Measurements from ENCODE around the gene TNFAIP1. TPM values are rescaled to one million over a fixed set of nuclear protein-coding genes. Genes with fewer than 3 reads are reported as not detected.

TNFAIP1 gene
- total RNA-seq, 1 donor from 2014 or later, result 104 TPM

- peaks cover 7% of the 10 kb centered on the region for H3K4me1 Mint-ChIP-seq (ENCODE audit: unreplicated experiment)
- no peak overlapping the region for H3K4me3 Mint-ChIP-seq (ENCODE audit: unreplicated experiment)
- no peak overlapping the region for H3K27ac Mint-ChIP-seq (ENCODE audit: unreplicated experiment)
- H3K27me3 Mint-ChIP-seq (ENCODE audit: unreplicated experiment), result peaks cover 3% of the 10 kb centered on the region
- no peak for DNase-seq (ENCODE audit: low spot score)
- no peak for TF ChIP-seq CTCF (IDR thresholded peaks at IDR 0.05; ENCODE audit: unreplicated experiment)
- H3K36me3 Mint-ChIP-seq (ENCODE audit: low read depth, unreplicated experiment), result peaks cover 17% of the 10 kb centered on the region
- no peaks in the 10 kb centered on the region for H3K9me3 Mint-ChIP-seq (ENCODE audit: unreplicated experiment)
Measured at GRCh38 chr17:28326114-28326513, 9.4 kb upstream of the TNFAIP1 start.

- no peak for TF ChIP-seq CTCF (IDR thresholded peaks at IDR 0.05; ENCODE audit: unreplicated experiment)
- no peak for DNase-seq (ENCODE audit: low spot score)
- Mint-ChIP-seq H3K9me3 (ENCODE audit: unreplicated experiment) (no peaks in the 10 kb centered on the region), H3K36me3 (ENCODE audit: low read depth, unreplicated experiment) (peaks cover 22% of the 10 kb centered on the region), H3K27ac (ENCODE audit: unreplicated experiment) (no peak overlapping the region), H3K4me3 (ENCODE audit: unreplicated experiment) (no peak overlapping the region), H3K4me1 (ENCODE audit: unreplicated experiment) (peaks cover 1% of the 10 kb centered on the region), H3K27me3 (ENCODE audit: unreplicated experiment) (no peaks in the 10 kb centered on the region)
Measured at GRCh38 chr17:28327031-28327607, 8.4 kb upstream of the TNFAIP1 start.

- no peak for DNase-seq (ENCODE audit: low spot score)
- no peaks in the 10 kb centered on the region for H3K9me3 Mint-ChIP-seq (ENCODE audit: unreplicated experiment)
- peaks cover 3% of the 10 kb centered on the region for H3K27me3 Mint-ChIP-seq (ENCODE audit: unreplicated experiment)
- no peak overlapping the region for H3K27ac Mint-ChIP-seq (ENCODE audit: unreplicated experiment)
- TF ChIP-seq CTCF (IDR thresholded peaks at IDR 0.05; ENCODE audit: unreplicated experiment), result no peak
- H3K4me3 Mint-ChIP-seq (ENCODE audit: unreplicated experiment), result no peak overlapping the region
- peaks cover 6% of the 10 kb centered on the region for H3K4me1 Mint-ChIP-seq (ENCODE audit: unreplicated experiment)
- peaks cover 22% of the 10 kb centered on the region for H3K36me3 Mint-ChIP-seq (ENCODE audit: low read depth, unreplicated experiment)
Measured at GRCh38 chr17:28327709-28328108, 7.9 kb upstream of the TNFAIP1 start.

GRCh38 chr17:28328325-28328724 is 7.2 kb upstream of the TNFAIP1 start:
- Mint-ChIP-seq H3K27ac (ENCODE audit: unreplicated experiment) (no peak overlapping the region), H3K27me3 (ENCODE audit: unreplicated experiment) (peaks cover 3% of the 10 kb centered on the region), H3K9me3 (ENCODE audit: unreplicated experiment) (no peaks in the 10 kb centered on the region), H3K36me3 (ENCODE audit: low read depth, unreplicated experiment) (peaks cover 22% of the 10 kb centered on the region), H3K4me3 (ENCODE audit: unreplicated experiment) (no peak overlapping the region), H3K4me1 (ENCODE audit: unreplicated experiment) (peaks cover 13% of the 10 kb centered on the region)
- no peak for DNase-seq (ENCODE audit: low spot score)
- no peak for TF ChIP-seq CTCF (IDR thresholded peaks at IDR 0.05; ENCODE audit: unreplicated experiment)

GRCh38 chr17:28330671-28331070 is 4.9 kb upstream of the TNFAIP1 start:
- Mint-ChIP-seq H3K9me3 (ENCODE audit: unreplicated experiment) (no peaks in the 10 kb centered on the region), H3K4me1 (ENCODE audit: unreplicated experiment) (peaks cover 30% of the 10 kb centered on the region), H3K27ac (ENCODE audit: unreplicated experiment) (no peak overlapping the region), H3K27me3 (ENCODE audit: unreplicated experiment) (peaks cover 11% of the 10 kb centered on the region), H3K4me3 (ENCODE audit: unreplicated experiment) (no peak overlapping the region), H3K36me3 (ENCODE audit: low read depth, unreplicated experiment) (peaks cover 32% of the 10 kb centered on the region)
- no peak for DNase-seq (ENCODE audit: low spot score)
- no peak for TF ChIP-seq CTCF (IDR thresholded peaks at IDR 0.05; ENCODE audit: unreplicated experiment)

Measured in endothelial cell (in vitro differentiated cells).